H9 (cell line): Measurements from ENCODE around the gene PFKL. TPM values are rescaled to one million over a fixed set of nuclear protein-coding genes. Genes with fewer than 3 reads are reported as not detected.
A peak's percentile ranks its signal among the peaks of the same experiment; 100 is the strongest.

Experiments used
- DNase-seq: peaks from one replicate; pipeline ENCODE4 v3.0.0-alpha.2; 2017
- H2AFZ ChIP-seq: one replicate; pipeline ENCODE4 v1.6.1; 2013; ENCODE audit warnings: mild to moderate bottlenecking, low read length, control low read depth, moderate library complexity
- H2AK5ac ChIP-seq: 2 replicates; pipeline ENCODE4 v1.6.1; 2013; ENCODE audit warnings: low read length, control low read depth, mixed read lengths; ENCODE audit not compliant: insufficient read length
- H2BK120ac ChIP-seq: one replicate; pipeline ENCODE4 v1.6.1; 2013; ENCODE audit warnings: low read depth, mild to moderate bottlenecking, low read length, control low read depth, inconsistent platforms; ENCODE audit not compliant: poor library complexity, severe bottlenecking
- H2BK12ac ChIP-seq: 2 replicates; pipeline ENCODE4 v1.6.1; 2013; ENCODE audit warnings: low read length, control low read depth, mixed read lengths, low read depth; ENCODE audit not compliant: insufficient read length
- H2BK15ac ChIP-seq: 2 replicates; pipeline ENCODE4 v1.6.1; 2013; ENCODE audit warnings: low read depth, low read length, control low read depth
- H2BK20ac ChIP-seq: one replicate; pipeline ENCODE4 v1.6.1; 2013; ENCODE audit warnings: low read depth, mild to moderate bottlenecking, low read length, control low read depth, inconsistent platforms; ENCODE audit not compliant: poor library complexity, severe bottlenecking
- H2BK5ac ChIP-seq: 2 replicates; pipeline ENCODE4 v1.6.1; 2013; ENCODE audit warnings: low read length, control low read depth, mixed read lengths; ENCODE audit not compliant: insufficient read length
- H3K14ac ChIP-seq: 2 replicates; pipeline ENCODE4 v1.6.1; 2013; ENCODE audit warnings: low read length, control low read depth; ENCODE audit not compliant: insufficient read depth
- H3K18ac ChIP-seq: 2 replicates; pipeline ENCODE4 v1.6.1; 2013; ENCODE audit warnings: low read depth, mild to moderate bottlenecking, mixed read lengths, low read length, control low read depth; ENCODE audit not compliant: insufficient read length
- H3K23ac ChIP-seq: 2 replicates; pipeline ENCODE4 v1.6.1; 2013; ENCODE audit warnings: low read length, control low read depth, mixed read lengths, low read depth; ENCODE audit not compliant: insufficient read length
- H3K23me2 ChIP-seq: 2 replicates; pipeline ENCODE4 v1.6.1; 2013; ENCODE audit warnings: low read depth, mild to moderate bottlenecking, mixed read lengths, low read length, control low read depth; ENCODE audit not compliant: insufficient read length, poor library complexity, severe bottlenecking
- H3K27ac ChIP-seq: 2 replicates; pipeline ENCODE4 v1.5.1; 2013; ENCODE audit warnings: low read length, control low read depth, mixed read lengths, low read depth; ENCODE audit not compliant: insufficient read length
- H3K27me3 ChIP-seq: 2 replicates; pipeline ENCODE4 v1.6.1; 2013; ENCODE audit warnings: low read length, control low read depth, inconsistent platforms; ENCODE audit not compliant: insufficient read depth
- H3K4ac ChIP-seq: 2 replicates; pipeline ENCODE4 v1.6.1; 2013; ENCODE audit warnings: low read depth, mild to moderate bottlenecking, control low read depth, inconsistent platforms, low read length, moderate library complexity
- H3K4me1 ChIP-seq: 2 replicates; pipeline ENCODE4 v1.6.1; 2013; ENCODE audit warnings: low read length, control low read depth, inconsistent platforms; ENCODE audit not compliant: insufficient read depth
- H3K4me2 ChIP-seq: 2 replicates; pipeline ENCODE4 v1.6.1; 2013; ENCODE audit warnings: low read length, control low read depth, mixed read lengths; ENCODE audit not compliant: insufficient read length, insufficient read depth
- H3K56ac ChIP-seq: 2 replicates; pipeline ENCODE4 v1.6.1; 2013; ENCODE audit warnings: low read depth, mild to moderate bottlenecking, mixed read lengths, low read length, control low read depth; ENCODE audit not compliant: insufficient read length
- H3K79me1 ChIP-seq: 2 replicates; pipeline ENCODE4 v1.6.1; 2013; ENCODE audit warnings: low read depth, mild to moderate bottlenecking, moderate library complexity, low read length, control low read depth, inconsistent platforms; ENCODE audit not compliant: insufficient read depth, poor library complexity, severe bottlenecking
- H3K79me2 ChIP-seq: 2 replicates; pipeline ENCODE4 v1.6.1; 2013; ENCODE audit warnings: low read length, control low read depth, inconsistent platforms; ENCODE audit not compliant: insufficient read depth
- H3K9ac ChIP-seq: 2 replicates; pipeline ENCODE4 v1.6.1; 2013; ENCODE audit warnings: low read length, control low read depth, mixed read lengths; ENCODE audit not compliant: insufficient read length; ENCODE audit errors: extremely low read depth
- H3K9me3 ChIP-seq: one replicate; pipeline ENCODE4 v1.6.1; 2013; ENCODE audit warnings: low read depth, low read length, inconsistent platforms; ENCODE audit not compliant: control insufficient read depth
- H3T11ph ChIP-seq: one replicate; pipeline ENCODE4 v1.6.1; 2013; ENCODE audit warnings: mild to moderate bottlenecking, low read length, control low read depth, inconsistent platforms
- H4K20me1 ChIP-seq: one replicate; pipeline ENCODE4 v1.6.1; 2013; ENCODE audit not compliant: control insufficient read depth, insufficient read length, insufficient read depth
- H4K5ac ChIP-seq: 2 replicates; pipeline ENCODE4 v1.6.1; 2013; ENCODE audit warnings: low read depth, mild to moderate bottlenecking, mixed read lengths, low read length, control low read depth; ENCODE audit not compliant: insufficient read length
- H4K8ac ChIP-seq: replicated peaks from 2 replicates; pipeline ENCODE4 v1.6.1; 2013; ENCODE audit warnings: low read length, control low read depth, mixed read lengths, low read depth; ENCODE audit not compliant: insufficient read length
- H4K91ac ChIP-seq: 2 replicates; pipeline ENCODE4 v1.6.1; 2013; ENCODE audit warnings: low read depth, mild to moderate bottlenecking, moderate library complexity, mixed read lengths, low read length, control low read depth; ENCODE audit not compliant: insufficient read length
- H3K27ac Mint-ChIP-seq, 3 experiments: 2 replicates in 2 of 3; 3 replicates in 1 of 3; pipeline ENCODE4 v1.8.0; 2020 to 2021; ENCODE audit warnings: mixed read lengths in 3 of 3, mild to moderate bottlenecking in 1 of 3, moderate library complexity in 1 of 3
- H3K27me3 Mint-ChIP-seq: 2 replicates; pipeline ENCODE4 v1.8.0; 2021; ENCODE audit warnings: low read depth, mild to moderate bottlenecking, moderate library complexity, mixed read lengths
- H3K36me3 Mint-ChIP-seq, 3 experiments: 2 replicates in 2 of 3; 3 replicates in 1 of 3; pipeline ENCODE4 v1.8.0; 2020 to 2021; ENCODE audit warnings: low read depth in 3 of 3, mixed read lengths in 3 of 3; ENCODE audit not compliant: insufficient read depth in 1 of 3
- H3K4me1 Mint-ChIP-seq, 2 experiments: 2 replicates each; pipeline ENCODE4 v1.8.0; 2020; ENCODE audit warnings: mixed read lengths in 2 of 2
- H3K4me3 Mint-ChIP-seq, 2 experiments: 2 replicates in 1 of 2; 3 replicates in 1 of 2; pipeline ENCODE4 v1.8.0; 2020 to 2021; ENCODE audit warnings: mild to moderate bottlenecking in 2 of 2, mixed read lengths in 2 of 2, moderate library complexity in 1 of 2
- H3K9me3 Mint-ChIP-seq, 2 experiments: 2 replicates in 1 of 2; 3 replicates in 1 of 2; pipeline ENCODE4 v1.8.0; 2020; ENCODE audit warnings: mild to moderate bottlenecking in 2 of 2, mixed read lengths in 2 of 2, moderate library complexity in 1 of 2
- CTCF ChIP-seq: fragments of 200-600 bp; sonication (generic); conservative IDR thresholded peaks from 3 replicates; pipeline ENCODE4 v1.8.0; 2021; ENCODE audit warnings: antibody characterized with exemption, mild to moderate bottlenecking
- WGBS: extraction: QIAGEN DNeasy Blood & Tissue Kit; methylation state at CpG from one replicate; pipeline ENCODE4 v1.1.7; 2013; ENCODE audit warnings: missing lambda C conversion rate, low lambda C conversion rate, mixed read lengths; ENCODE audit not compliant: insufficient read length; ENCODE audit errors: extremely low coverage; 5-methylcytosine and 5-hydroxymethylcytosine counted together
- total RNA-seq: library from RNA; stranded (reverse); gene quantifications from 2 replicates; pipeline ENCODE4 v1.2.1, GENCODE V29; 2021

PFKL gene
- total RNA-seq, 1 experiment from 2014 or later, result 107 TPM

GRCh38 chr21:44303490-44303981 is 3.7 kb downstream of the PFKL start:
- H3T11ph ChIP-seq, result no peak overlapping the region
- H3K27me3 ChIP-seq, result no peaks in the 10 kb centered on the region
- no peak overlapping the region for H3K4ac ChIP-seq
- no peak overlapping the region for H3K27ac ChIP-seq
- no peaks in the 10 kb centered on the region for H4K20me1 ChIP-seq
- no peak overlapping the region for H2BK120ac ChIP-seq
- Mint-ChIP-seq H3K4me1 (peaks cover 18 to 38% of the 10 kb centered on the region in 2 experiments), H3K27ac (peak overlapping the region in 2 of 3 experiments; percentile 34 to 87; a peak in 3 of 7 replicates), H3K36me3 (peaks cover 2 to 17% (median 14%) of the 10 kb centered on the region in 3 experiments; a peak in 6 of 7 replicates), H3K9me3 (no peaks in the 10 kb centered on the region), H3K27me3 (no peaks in the 10 kb centered on the region; the same call in none of the 2 replicates), H3K4me3 (peak overlapping the region in 1 of 2 experiments; percentile 50; a peak in 4 of 5 replicates)
- H3K79me2 ChIP-seq, result no peaks in the 10 kb centered on the region
- H3K23ac ChIP-seq, result no peak overlapping the region
- H4K91ac ChIP-seq, result no peak overlapping the region
- H2BK5ac ChIP-seq, result no peak overlapping the region
- no peak overlapping the region for H2AK5ac ChIP-seq
- H3K14ac ChIP-seq, result no peak overlapping the region
- H4K5ac ChIP-seq, result no peak overlapping the region
- no CpG with 5 or more reads among the region's 12 CpGs for WGBS
- H4K8ac ChIP-seq, result no peak overlapping the region
- H3K4me1 ChIP-seq, result no peaks in the 10 kb centered on the region; the same call in 1 of the 2 replicates
- H2BK12ac ChIP-seq, result no peak overlapping the region
- DNase-seq, result no peak
- H3K9ac ChIP-seq, result no peak overlapping the region
- no peak overlapping the region for H2AFZ ChIP-seq
- no peak for TF ChIP-seq CTCF
- no peak overlapping the region for H2BK15ac ChIP-seq
- no peak overlapping the region for H3K56ac ChIP-seq
- H3K4me2 ChIP-seq, result no peak overlapping the region
- no peak overlapping the region for H3K18ac ChIP-seq
- H3K9me3 ChIP-seq, result no peaks in the 10 kb centered on the region
- H3K23me2 ChIP-seq, result peaks cover 5% of the 10 kb centered on the region
- no peaks in the 10 kb centered on the region for H3K79me1 ChIP-seq
- H2BK20ac ChIP-seq, result no peak overlapping the region
